ENCODE measurements around the gene LRPPRC. TPM values are rescaled to one million over a fixed set of nuclear protein-coding genes. Genes with fewer than 3 reads are reported as not detected.
A peak's percentile ranks its signal among the peaks of the same experiment; 100 is the strongest.

LRPPRC gene
- total and polyA plus RNA-seq, 2 donors (not counting 3 experiments of a cell fraction or from before 2014, with no cell fraction given) = 22.6 to 94.0 TPM

DNA sequence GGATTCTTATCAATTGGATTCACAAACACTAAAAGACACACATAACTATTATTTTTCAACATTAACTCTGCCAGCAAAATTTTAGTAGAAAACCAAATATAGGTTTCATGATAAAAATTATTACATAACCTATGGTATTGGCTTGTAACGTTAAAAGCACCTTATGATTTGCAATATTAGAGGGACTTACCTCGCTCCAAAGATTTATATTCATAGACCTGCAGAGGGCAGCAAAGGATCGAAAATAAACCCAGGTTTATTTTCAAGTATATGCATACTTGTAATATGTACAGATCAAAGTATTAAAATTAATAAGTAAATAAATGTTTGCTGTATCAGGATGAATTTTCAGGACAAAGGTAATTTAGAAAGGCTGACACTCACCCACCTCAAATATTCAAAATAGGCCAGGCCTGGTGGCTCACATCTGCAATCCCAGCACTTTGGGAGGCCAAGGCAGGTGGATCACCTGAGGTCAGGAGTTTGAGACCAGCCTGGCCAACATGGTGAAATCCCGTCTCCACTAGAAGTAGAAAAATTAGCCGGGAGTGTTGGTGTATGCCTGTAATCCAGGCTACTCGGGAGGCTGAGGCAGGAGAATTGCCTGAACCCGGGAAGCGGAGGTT lies 45.3 kb downstream of the LRPPRC start:
- Histone ChIP-seq H3K4me3 (replicated peaks in 1 of 3; ENCODE audit: insufficient read depth in 1 of 3, low read depth in 1 of 3, low read length in 3 of 3) (no peak overlapping the region), H3K27ac (ENCODE audit: insufficient read depth, low read depth, low read length) (no peak overlapping the region), H3K4me1 (ENCODE audit: control insufficient read depth, extremely low read depth, insufficient read depth, low read length) (no peaks in the 10 kb centered on the region), H3K36me3 (ENCODE audit: control insufficient read depth in 2 of 2, extremely low read depth in 1 of 2, insufficient read depth in 2 of 2, low read length in 2 of 2) (peaks cover 6 to 20% of the 10 kb centered on the region in 2 experiments), H3K9me1 (replicated peaks; ENCODE audit: control insufficient read depth, extremely low read depth, insufficient read depth, low read length) (no peaks in the 10 kb centered on the region), H3K27me3 (ENCODE audit: control insufficient read depth in 2 of 2, insufficient read depth in 2 of 2, low read length in 2 of 2) (no peaks in the 10 kb centered on the region), H3K79me2 (ENCODE audit: control insufficient read depth, insufficient read depth, low read length) (no peaks in the 10 kb centered on the region), H2AFZ (ENCODE audit: low read depth, low read length) (no peak overlapping the region), H3K9me3 (replicated peaks; ENCODE audit: control insufficient read depth, insufficient read depth, low read length) (no peaks in the 10 kb centered on the region), H3K4me2 (ENCODE audit: insufficient read depth, low read length) (no peak overlapping the region), H4K20me1 (replicated peaks; ENCODE audit: control insufficient read depth, extremely low read depth, insufficient read depth, low read length) (no peaks in the 10 kb centered on the region), H3K9ac (replicated peaks; ENCODE audit: extremely low read depth, insufficient read depth, low read length) (no peak overlapping the region)
- POLR2A ChIA-PET = no interaction called here
- no peak for FAIRE-seq
- TF ChIP-seq MYC (IDR thresholded peaks at IDR 0.05; ENCODE audit: low read depth, low read length) = no peak
- TF ChIP-seq, protein P1, sequence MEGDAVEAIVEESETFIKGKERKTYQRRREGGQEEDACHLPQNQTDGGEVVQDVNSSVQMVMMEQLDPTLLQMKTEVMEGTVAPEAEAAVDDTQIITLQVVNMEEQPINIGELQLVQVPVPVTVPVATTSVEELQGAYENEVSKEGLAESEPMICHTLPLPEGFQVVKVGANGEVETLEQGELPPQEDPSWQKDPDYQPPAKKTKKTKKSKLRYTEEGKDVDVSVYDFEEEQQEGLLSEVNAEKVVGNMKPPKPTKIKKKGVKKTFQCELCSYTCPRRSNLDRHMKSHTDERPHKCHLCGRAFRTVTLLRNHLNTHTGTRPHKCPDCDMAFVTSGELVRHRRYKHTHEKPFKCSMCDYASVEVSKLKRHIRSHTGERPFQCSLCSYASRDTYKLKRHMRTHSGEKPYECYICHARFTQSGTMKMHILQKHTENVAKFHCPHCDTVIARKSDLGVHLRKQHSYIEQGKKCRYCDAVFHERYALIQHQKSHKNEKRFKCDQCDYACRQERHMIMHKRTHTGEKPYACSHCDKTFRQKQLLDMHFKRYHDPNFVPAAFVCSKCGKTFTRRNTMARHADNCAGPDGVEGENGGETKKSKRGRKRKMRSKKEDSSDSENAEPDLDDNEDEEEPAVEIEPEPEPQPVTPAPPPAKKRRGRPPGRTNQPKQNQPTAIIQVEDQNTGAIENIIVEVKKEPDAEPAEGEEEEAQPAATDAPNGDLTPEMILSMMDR (IDR thresholded peaks at IDR 0.05; ENCODE audit: extremely low read depth in 1 of 2, insufficient read depth in 1 of 2, low read depth in 1 of 2, low read length in 2 of 2) = peak in 1 of 2 donors; percentile 32
- no peak for TF ChIP-seq POLR2A (IDR thresholded peaks at IDR 0.05; ENCODE audit: low read depth, low read length)
- BruUV-seq (replicated peaks) = no TSS peak
- CTCF ChIA-PET = interaction anchor here (1.0 to 1.2 kb wide), 2 partner anchors 9 to 14 kb away, joined by 3 to 4 read pairs; no protein-coding TSS in a partner anchor
- dilution Hi-C loops (cut with MboI; ENCODE audit: extremely low pct_ligation_motif_present, low sequenced_read_pairs) (no loop called here), intact Hi-C loops (cut with micrococcal nuclease) (no loop called here)
- peak; percentile 59 for DNase-seq (ENCODE audit: low read depth, low spot score)

DNA sequence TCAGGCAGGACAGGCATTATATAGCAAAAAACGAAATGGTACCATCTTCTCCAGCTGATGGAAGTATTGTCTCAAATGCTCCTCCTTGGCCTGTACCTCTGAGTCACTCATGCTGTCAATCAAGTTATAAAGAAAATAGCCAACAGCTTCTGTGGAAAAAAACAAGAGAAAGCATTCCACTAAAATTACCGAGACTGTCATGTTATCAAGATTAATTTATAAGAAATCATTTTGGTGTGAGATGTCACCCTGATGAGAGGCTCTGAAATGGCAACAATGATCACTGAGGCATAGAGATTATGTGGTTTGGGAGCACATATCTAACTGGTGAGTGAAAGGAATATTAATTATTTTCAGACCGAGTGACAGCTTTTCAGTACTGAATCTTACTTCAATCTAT lies 47.4 kb downstream of the LRPPRC start:
- Histone ChIP-seq H3K4me3 (replicated peaks in 1 of 3; ENCODE audit: insufficient read depth in 1 of 3, low read depth in 1 of 3, low read length in 3 of 3) (no peak overlapping the region), H3K4me2 (ENCODE audit: insufficient read depth, low read length) (no peak overlapping the region), H3K27ac (ENCODE audit: insufficient read depth, low read depth, low read length) (no peak overlapping the region), H3K9ac (replicated peaks; ENCODE audit: extremely low read depth, insufficient read depth, low read length) (no peak overlapping the region), H3K9me1 (replicated peaks; ENCODE audit: control insufficient read depth, extremely low read depth, insufficient read depth, low read length) (no peaks in the 10 kb centered on the region), H3K79me2 (ENCODE audit: control insufficient read depth, insufficient read depth, low read length) (no peaks in the 10 kb centered on the region), H3K27me3 (ENCODE audit: control insufficient read depth in 2 of 2, insufficient read depth in 2 of 2, low read length in 2 of 2) (no peaks in the 10 kb centered on the region), H4K20me1 (replicated peaks; ENCODE audit: control insufficient read depth, extremely low read depth, insufficient read depth, low read length) (no peaks in the 10 kb centered on the region), H3K9me3 (replicated peaks; ENCODE audit: control insufficient read depth, insufficient read depth, low read length) (no peaks in the 10 kb centered on the region), H3K36me3 (ENCODE audit: control insufficient read depth in 2 of 2, extremely low read depth in 1 of 2, insufficient read depth in 2 of 2, low read length in 2 of 2) (peaks cover 0 to 25% of the 10 kb centered on the region in 2 experiments), H2AFZ (ENCODE audit: low read depth, low read length) (no peak overlapping the region), H3K4me1 (ENCODE audit: control insufficient read depth, extremely low read depth, insufficient read depth, low read length) (no peaks in the 10 kb centered on the region)
- ChIA-PET POLR2A (no interaction called here), CTCF (interaction anchor here (1.2 to 1.8 kb wide), 3 partner anchors 10 to 70 kb away, joined by 3 to 6 read pairs (median 3); no protein-coding TSS in a partner anchor)
- intact Hi-C loops (cut with micrococcal nuclease) = no loop called here
- dilution Hi-C loops (cut with MboI; ENCODE audit: extremely low pct_ligation_motif_present, low sequenced_read_pairs) = no loop called here
- BruUV-seq (replicated peaks) = no TSS peak
- no peak for DNase-seq (ENCODE audit: low read depth, low spot score)
- FAIRE-seq = no peak
- TF ChIP-seq, protein P1 (IDR thresholded peaks at IDR 0.05; ENCODE audit: extremely low read depth in 1 of 2, insufficient read depth in 1 of 2, low read depth in 1 of 2, low read length in 2 of 2) = no peak
- TF ChIP-seq FOS (IDR thresholded peaks at IDR 0.05; ENCODE audit: borderline replicate concordance, insufficient read depth, low read length) (no peak), GATA2 (IDR thresholded peaks at IDR 0.05; ENCODE audit: insufficient read depth, insufficient read length, low read depth, low read length) (no peak), MYC (IDR thresholded peaks at IDR 0.05; ENCODE audit: low read depth, low read length) (no peak), JUN (IDR thresholded peaks at IDR 0.05; ENCODE audit: borderline replicate concordance, insufficient read depth, insufficient read length, low read depth) (no peak), POLR2A (IDR thresholded peaks at IDR 0.05; ENCODE audit: low read depth, low read length) (no peak), EZH2 (IDR thresholded peaks at IDR 0.05; ENCODE audit: borderline replicate concordance, low read depth, low read length, severe bottlenecking) (no peak), POLR2AphosphoS5 (IDR thresholded peaks at IDR 0.05; ENCODE audit: insufficient read depth, low read depth, low read length) (no peak)
- TF ChIP-seq, protein P2, sequence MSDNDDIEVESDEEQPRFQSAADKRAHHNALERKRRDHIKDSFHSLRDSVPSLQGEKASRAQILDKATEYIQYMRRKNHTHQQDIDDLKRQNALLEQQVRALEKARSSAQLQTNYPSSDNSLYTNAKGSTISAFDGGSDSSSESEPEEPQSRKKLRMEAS (IDR thresholded peaks at IDR 0.05; ENCODE audit: insufficient read depth, insufficient read length) = no peak
